PC-9 (cell line): ENCODE results near the gene NXN.

Experiments used
- EZH2 ChIP-seq: fragments of 200-600 bp; sonication (generic); IDR thresholded peaks from 2 replicates; pipeline ENCODE4 v1.8.0; 2017; ENCODE audit warnings: antibody characterized with exemption, low read depth
- TF ChIP-seq, protein P1 (sequence below): fragments of 200-600 bp; sonication (generic); conservative IDR thresholded peaks from 2 replicates; pipeline ENCODE4 v1.6.1; 2017; ENCODE audit warnings: mixed run types, antibody characterized with exemption, mild to moderate bottlenecking, moderate library complexity

DNA sequence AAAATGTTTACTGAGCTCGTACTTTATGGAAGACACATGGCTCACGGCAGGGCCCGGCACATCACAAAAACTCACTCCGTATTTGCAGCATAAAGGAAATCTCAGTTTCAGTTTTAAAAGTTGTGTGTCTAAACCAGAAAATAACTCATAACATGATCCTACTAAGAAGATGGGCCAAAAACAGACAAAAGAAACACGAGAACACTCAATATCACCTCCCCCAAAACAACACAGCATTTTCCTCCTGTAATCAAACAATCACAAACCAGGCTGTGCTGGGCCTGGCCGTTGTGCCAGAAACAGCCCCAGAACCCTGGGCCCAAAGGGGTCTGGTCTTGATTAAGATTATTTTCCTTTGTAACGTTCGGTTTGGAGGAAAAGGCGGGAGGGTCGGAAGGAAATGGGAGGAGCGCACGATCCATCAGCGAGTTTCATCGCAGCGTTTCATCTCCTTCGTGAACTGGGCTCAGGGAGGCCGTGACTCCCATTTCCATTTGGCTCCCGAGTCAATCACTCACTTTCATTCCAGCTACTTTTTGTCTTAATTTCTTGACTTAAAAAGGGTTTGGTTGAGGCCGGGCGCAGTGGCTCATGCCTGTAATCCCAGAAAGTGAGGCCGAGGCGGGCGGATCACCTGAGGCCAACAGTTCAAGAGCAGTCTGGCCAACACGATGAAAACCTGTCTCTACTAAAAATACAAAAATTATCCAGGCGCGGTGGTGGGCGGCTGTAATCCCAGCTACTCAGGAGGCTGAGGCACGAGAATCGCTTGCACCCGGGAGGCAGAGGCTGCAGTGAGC, 61.4 kb downstream of the NXN start:
- TF ChIP-seq, protein P1, sequence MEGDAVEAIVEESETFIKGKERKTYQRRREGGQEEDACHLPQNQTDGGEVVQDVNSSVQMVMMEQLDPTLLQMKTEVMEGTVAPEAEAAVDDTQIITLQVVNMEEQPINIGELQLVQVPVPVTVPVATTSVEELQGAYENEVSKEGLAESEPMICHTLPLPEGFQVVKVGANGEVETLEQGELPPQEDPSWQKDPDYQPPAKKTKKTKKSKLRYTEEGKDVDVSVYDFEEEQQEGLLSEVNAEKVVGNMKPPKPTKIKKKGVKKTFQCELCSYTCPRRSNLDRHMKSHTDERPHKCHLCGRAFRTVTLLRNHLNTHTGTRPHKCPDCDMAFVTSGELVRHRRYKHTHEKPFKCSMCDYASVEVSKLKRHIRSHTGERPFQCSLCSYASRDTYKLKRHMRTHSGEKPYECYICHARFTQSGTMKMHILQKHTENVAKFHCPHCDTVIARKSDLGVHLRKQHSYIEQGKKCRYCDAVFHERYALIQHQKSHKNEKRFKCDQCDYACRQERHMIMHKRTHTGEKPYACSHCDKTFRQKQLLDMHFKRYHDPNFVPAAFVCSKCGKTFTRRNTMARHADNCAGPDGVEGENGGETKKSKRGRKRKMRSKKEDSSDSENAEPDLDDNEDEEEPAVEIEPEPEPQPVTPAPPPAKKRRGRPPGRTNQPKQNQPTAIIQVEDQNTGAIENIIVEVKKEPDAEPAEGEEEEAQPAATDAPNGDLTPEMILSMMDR, result no peak
- TF ChIP-seq EZH2, result no peak
